IMR-90 (cell line): ENCODE measurements around the gene SPI1. TPM values are rescaled to one million over a fixed set of nuclear protein-coding genes. Genes with fewer than 3 reads are reported as not detected.

Experiments
- ATAC-seq: fragments of 200-7000 bp; cut with Tn5 transposase; 2 replicates; pipeline ENCODE4 v1.9.1; 2020; ENCODE audit warnings: low read depth, mild to moderate bottlenecking, moderate library complexity
- BruUV-seq: library from RNA; stranded (reverse); fragments of 400-500 nt; replicated peaks from 2 replicates; lab custom pipeline; 2021; lab: Mats Ljungman, UMichigan
- CTCF ChIA-PET: fragments of 300-600 bp; formaldehyde crosslinking; extraction: SDS; loops from one replicate; lab custom pipeline; 2021; ENCODE audit warnings: antibody characterized with exemption; lab: Yijun Ruan, JAX
- POLR2A ChIA-PET: fragments of 300-600 bp; sonication (Branson Sonifier 250); formaldehyde crosslinking; loops from one replicate; lab custom pipeline; 2022; ENCODE audit warnings: antibody characterized with exemption; ENCODE audit not compliant: unreplicated experiment; lab: Charles Lee
- DNase-seq: peaks from one replicate; pipeline ENCODE4 v3.0.0; 2013
- H2AFZ ChIP-seq: replicated peaks from 2 replicates; pipeline ENCODE3; 2013; ENCODE audit warnings: low read length, mild to moderate bottlenecking; ENCODE audit not compliant: poor library complexity
- H2AK5ac ChIP-seq: 2 replicates; pipeline ENCODE4 v1.6.1; 2013; ENCODE audit warnings: low read depth, low read length, inconsistent platforms
- H2AK9ac ChIP-seq: replicated peaks from 2 replicates; pipeline ENCODE3; 2013; ENCODE audit warnings: mild to moderate bottlenecking, low read depth, low read length, moderate library complexity; ENCODE audit not compliant: poor library complexity
- H2BK120ac ChIP-seq: 2 replicates; pipeline ENCODE4 v1.6.1; 2013; ENCODE audit warnings: low read depth, low read length, inconsistent platforms
- H2BK15ac ChIP-seq: 3 replicates; pipeline ENCODE4 v1.6.1; 2013; ENCODE audit warnings: low read depth, low read length, inconsistent platforms
- H2BK20ac ChIP-seq: 2 replicates; pipeline ENCODE4 v1.6.1; 2013; ENCODE audit warnings: low read depth, mild to moderate bottlenecking, inconsistent platforms, low read length, moderate library complexity
- H2BK5ac ChIP-seq: 2 replicates; pipeline ENCODE4 v1.6.1; 2013; ENCODE audit warnings: mild to moderate bottlenecking, low read depth, low read length, inconsistent platforms; ENCODE audit not compliant: poor library complexity, severe bottlenecking
- H3K14ac ChIP-seq: replicated peaks from 2 replicates; pipeline ENCODE4 v1.6.1; 2013; ENCODE audit warnings: low read depth, low read length, inconsistent platforms
- H3K18ac ChIP-seq: 2 replicates; pipeline ENCODE4 v1.6.1; 2013; ENCODE audit warnings: low read depth, low read length, control low read depth
- H3K23ac ChIP-seq: 2 replicates; pipeline ENCODE4 v1.6.1; 2013; ENCODE audit warnings: low read depth, low read length, inconsistent platforms
- H3K27ac ChIP-seq: 2 replicates; pipeline ENCODE4 v1.5.1; 2013; ENCODE audit warnings: mild to moderate bottlenecking, control low read depth, low read length; ENCODE audit not compliant: insufficient read depth
- H3K27me3 ChIP-seq: 2 replicates; pipeline ENCODE4 v1.6.1; 2013; ENCODE audit warnings: low read length; ENCODE audit not compliant: control insufficient read depth, insufficient read depth
- H3K36me3 ChIP-seq: 2 replicates; pipeline ENCODE4 v1.6.1; 2013; ENCODE audit warnings: low read length, mixed read lengths; ENCODE audit not compliant: control insufficient read depth, insufficient read depth
- H3K4ac ChIP-seq: 2 replicates; pipeline ENCODE4 v1.6.1; 2013; ENCODE audit warnings: low read depth, low read length, inconsistent platforms
- H3K4me1 ChIP-seq: 2 replicates; pipeline ENCODE4 v1.6.1; 2013; ENCODE audit warnings: low read length, mixed read lengths; ENCODE audit not compliant: control insufficient read depth, insufficient read depth
- H3K4me2 ChIP-seq: 2 replicates; pipeline ENCODE4 v1.6.1; 2013; ENCODE audit warnings: low read depth, mild to moderate bottlenecking, control low read depth, low read length, moderate library complexity
- H3K4me3 ChIP-seq: 2 replicates; pipeline ENCODE4 v1.5.1; 2013; ENCODE audit warnings: low read depth, mild to moderate bottlenecking, control low read depth, low read length, moderate library complexity; ENCODE audit not compliant: insufficient read depth
- H3K56ac ChIP-seq: 2 replicates; pipeline ENCODE4 v1.6.1; 2013; ENCODE audit warnings: low read length, inconsistent platforms; ENCODE audit not compliant: insufficient read depth; ENCODE audit errors: extremely low read depth
- H3K79me1 ChIP-seq, 2 experiments: 2 replicates each; pipeline ENCODE4 v1.6.1; 2013; ENCODE audit warnings: low read length in 2 of 2, inconsistent platforms in 1 of 2, low read depth in 1 of 2
- H3K9ac ChIP-seq: 2 replicates; pipeline ENCODE4 v1.6.1; 2013; ENCODE audit warnings: low read depth, low read length, control low read depth
- H3K9me1 ChIP-seq: 2 replicates; pipeline ENCODE4 v1.6.1; 2013; ENCODE audit warnings: low read length, inconsistent platforms; ENCODE audit not compliant: insufficient read depth
- H3K9me3 ChIP-seq: 2 replicates; pipeline ENCODE4 v1.6.1; 2013; ENCODE audit warnings: low read length; ENCODE audit not compliant: control insufficient read depth, insufficient read depth
- H4K20me1 ChIP-seq: 2 replicates; pipeline ENCODE4 v1.6.1; 2013; ENCODE audit warnings: low read length, inconsistent platforms; ENCODE audit not compliant: insufficient read depth
- H4K5ac ChIP-seq: 2 replicates; pipeline ENCODE4 v1.6.1; 2013; ENCODE audit warnings: mild to moderate bottlenecking, low read depth, low read length, control low read depth
- H4K8ac ChIP-seq, 2 experiments: 2 replicates each; pipeline ENCODE4 v1.6.1; 2013; ENCODE audit warnings: low read depth in 2 of 2, low read length in 2 of 2, control low read depth in 1 of 2, inconsistent platforms in 1 of 2
- H4K91ac ChIP-seq: 2 replicates; pipeline ENCODE4 v1.6.1; 2013; ENCODE audit warnings: low read depth, low read length, inconsistent platforms; ENCODE audit not compliant: insufficient read depth
- BHLHE40 ChIP-seq: fragments of 150-350 bp; IDR thresholded peaks from 2 replicates; pipeline ENCODE4 v1.6.1; 2016; ENCODE audit warnings: mild to moderate bottlenecking, low read depth, low read length
- MAZ ChIP-seq: IDR thresholded peaks from 2 replicates; pipeline ENCODE4 v1.6.1; 2012; ENCODE audit warnings: low read depth, mild to moderate bottlenecking, low read length, improper control_type of control experiment, moderate library complexity, borderline replicate concordance
- POLR2A ChIP-seq: IDR thresholded peaks from 2 replicates; pipeline ENCODE4 v1.6.1; 2012; ENCODE audit warnings: mild to moderate bottlenecking, low read depth, low read length
- WGBS, 2 experiments: methylation state at CpG; one replicate each; pipeline versions ENCODE4 v1.1.5 to v1.1.7; 2013; ENCODE audit warnings: missing lambda C conversion rate in 2 of 2; ENCODE audit not compliant: insufficient read length in 1 of 2; ENCODE audit errors: extremely low coverage in 2 of 2; 5-methylcytosine and 5-hydroxymethylcytosine counted together
- dilution Hi-C: fragments of 300-500 bp; cut with HindIII; formaldehyde crosslinking; loops from one replicate; pipeline ENCODE4 v1.14.3; 2018; ENCODE audit warnings: low sequenced_read_pairs; ENCODE audit not compliant: unreplicated experiment
- in situ Hi-C: fragments of 300-500 bp; cut with MboI; formaldehyde crosslinking; loops from 3 replicates; pipeline ENCODE4 v1.14.3; 2019; ENCODE audit warnings: low sequenced_read_pairs, inconsistent platforms, mixed read lengths
- intact Hi-C: fragments of 100-400 bp; cut with micrococcal nuclease; formaldehyde crosslinking; loops from 2 replicates; pipeline ENCODE4 v1.10.0; 2022
- polyA plus RNA-seq, 3 experiments: library from polyadenylated mRNA; depleted of rRNA; stranded (reverse); fragments of >200 nt; gene quantifications; 2 replicates each; pipeline ENCODE4 v1.2.3, GENCODE V29; 2012; ENCODE audit warnings: low replicate concordance in 1 of 3
- total RNA-seq: library from RNA; depleted of rRNA; stranded (reverse); fragments of >200 nt; gene quantifications from 2 replicates; pipeline ENCODE4 v1.2.3, GENCODE V29; 2012
- TF ChIP-seq, protein P1 (sequence below): fragments of 150-350 bp; IDR thresholded peaks from 2 replicates; pipeline ENCODE4 v1.6.1; 2017; ENCODE audit warnings: mild to moderate bottlenecking, antibody characterized with exemption, low read length, low read depth
- TF ChIP-seq, protein P2 (sequence below): conservative IDR thresholded peaks from 2 replicates; pipeline ENCODE4 v1.5.1; 2012; ENCODE audit warnings: mild to moderate bottlenecking, low read depth, low read length, improper control_type of control experiment

SPI1 gene
- total and polyA plus RNA-seq, 2 of the 4 experiments (the other 2 are of a cell fraction): not detected

DNA sequence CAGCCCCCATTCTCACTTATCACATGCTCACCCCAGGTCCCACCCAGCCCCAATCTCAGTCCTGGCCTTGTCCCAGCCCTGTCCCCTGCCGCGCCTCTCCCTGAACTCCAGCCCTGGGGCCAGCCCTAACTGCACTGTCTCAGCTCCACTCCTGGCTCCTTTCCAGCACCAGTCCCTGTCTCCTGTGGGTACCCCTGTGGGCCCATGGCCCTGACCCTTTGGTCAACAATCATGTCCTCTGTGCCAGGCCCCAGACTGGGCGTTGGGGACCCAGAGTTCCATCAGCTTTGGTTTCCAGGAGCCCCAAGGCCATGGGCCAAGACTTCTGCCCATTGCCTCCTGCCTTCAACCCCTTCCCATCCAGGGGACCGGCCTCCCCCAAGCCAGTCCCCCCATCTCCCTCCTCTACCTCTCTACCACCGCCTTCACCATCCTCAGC lies 757 bp downstream of the SPI1 start:
- Histone ChIP-seq H2AFZ (no peak overlapping the region), H2BK120ac (no peak overlapping the region), H3K56ac (no peak overlapping the region), H2AK9ac (no peak overlapping the region), H3K9ac (no peak overlapping the region), H3K23ac (no peak overlapping the region), H4K91ac (no peak overlapping the region), H3K14ac (no peak overlapping the region), H4K20me1 (no peaks in the 10 kb centered on the region; the same call in 1 of the 2 replicates), H3K18ac (no peak overlapping the region), H3K9me1 (peaks cover 9% of the 10 kb centered on the region), H3K4ac (no peak overlapping the region), H2BK15ac (no peak overlapping the region), H3K36me3 (no peaks in the 10 kb centered on the region), H2AK5ac (no peak overlapping the region), H3K9me3 (no peaks in the 10 kb centered on the region), H3K4me2 (no peak overlapping the region), H2BK5ac (no peak overlapping the region), H3K27me3 (peaks cover 5% of the 10 kb centered on the region; the same call in 1 of the 2 replicates), H4K5ac (no peak overlapping the region), H4K8ac (no peak overlapping the region), H3K27ac (no peak overlapping the region), H2BK20ac (no peak overlapping the region), H3K4me1 (peaks cover 5% of the 10 kb centered on the region), H3K79me1 (no peaks in the 10 kb centered on the region), H3K4me3 (no peak overlapping the region)
- ChIA-PET CTCF (no interaction called here), POLR2A (no interaction called here)
- dilution Hi-C loops: no loop called here
- ATAC-seq (no peak), DNase-seq (no peak)
- intact Hi-C loops: no loop called here
- in situ Hi-C loops: no loop called here
- BruUV-seq: no TSS peak
- TF ChIP-seq, protein P1, sequence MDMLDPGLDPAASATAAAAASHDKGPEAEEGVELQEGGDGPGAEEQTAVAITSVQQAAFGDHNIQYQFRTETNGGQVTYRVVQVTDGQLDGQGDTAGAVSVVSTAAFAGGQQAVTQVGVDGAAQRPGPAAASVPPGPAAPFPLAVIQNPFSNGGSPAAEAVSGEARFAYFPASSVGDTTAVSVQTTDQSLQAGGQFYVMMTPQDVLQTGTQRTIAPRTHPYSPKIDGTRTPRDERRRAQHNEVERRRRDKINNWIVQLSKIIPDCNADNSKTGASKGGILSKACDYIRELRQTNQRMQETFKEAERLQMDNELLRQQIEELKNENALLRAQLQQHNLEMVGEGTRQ: no peak
- TF ChIP-seq POLR2A: no peak
- TF ChIP-seq BHLHE40: no peak
- TF ChIP-seq MAZ: no peak
- TF ChIP-seq, protein P2, sequence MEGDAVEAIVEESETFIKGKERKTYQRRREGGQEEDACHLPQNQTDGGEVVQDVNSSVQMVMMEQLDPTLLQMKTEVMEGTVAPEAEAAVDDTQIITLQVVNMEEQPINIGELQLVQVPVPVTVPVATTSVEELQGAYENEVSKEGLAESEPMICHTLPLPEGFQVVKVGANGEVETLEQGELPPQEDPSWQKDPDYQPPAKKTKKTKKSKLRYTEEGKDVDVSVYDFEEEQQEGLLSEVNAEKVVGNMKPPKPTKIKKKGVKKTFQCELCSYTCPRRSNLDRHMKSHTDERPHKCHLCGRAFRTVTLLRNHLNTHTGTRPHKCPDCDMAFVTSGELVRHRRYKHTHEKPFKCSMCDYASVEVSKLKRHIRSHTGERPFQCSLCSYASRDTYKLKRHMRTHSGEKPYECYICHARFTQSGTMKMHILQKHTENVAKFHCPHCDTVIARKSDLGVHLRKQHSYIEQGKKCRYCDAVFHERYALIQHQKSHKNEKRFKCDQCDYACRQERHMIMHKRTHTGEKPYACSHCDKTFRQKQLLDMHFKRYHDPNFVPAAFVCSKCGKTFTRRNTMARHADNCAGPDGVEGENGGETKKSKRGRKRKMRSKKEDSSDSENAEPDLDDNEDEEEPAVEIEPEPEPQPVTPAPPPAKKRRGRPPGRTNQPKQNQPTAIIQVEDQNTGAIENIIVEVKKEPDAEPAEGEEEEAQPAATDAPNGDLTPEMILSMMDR: no peak
- WGBS, 2 experiments: 58% methylated on average over 3 of the region's 5 CpGs; no CpG with 5 or more reads in 1 of the 2 experiments
